Hypothalamus (tissue), 51 donors: ENCODE results near the gene MDFI.

ENCODE experiments used
- DNase-seq, 51 donors: peaks; one replicate each; lab custom pipeline; 2025; lab: John Stamatoyannopoulos, UW

Gene MDFI

GRCh38 chr6:41668968-41669367, 30.7 kb downstream of the MDFI start:
- DNase-seq: no peak

DNA sequence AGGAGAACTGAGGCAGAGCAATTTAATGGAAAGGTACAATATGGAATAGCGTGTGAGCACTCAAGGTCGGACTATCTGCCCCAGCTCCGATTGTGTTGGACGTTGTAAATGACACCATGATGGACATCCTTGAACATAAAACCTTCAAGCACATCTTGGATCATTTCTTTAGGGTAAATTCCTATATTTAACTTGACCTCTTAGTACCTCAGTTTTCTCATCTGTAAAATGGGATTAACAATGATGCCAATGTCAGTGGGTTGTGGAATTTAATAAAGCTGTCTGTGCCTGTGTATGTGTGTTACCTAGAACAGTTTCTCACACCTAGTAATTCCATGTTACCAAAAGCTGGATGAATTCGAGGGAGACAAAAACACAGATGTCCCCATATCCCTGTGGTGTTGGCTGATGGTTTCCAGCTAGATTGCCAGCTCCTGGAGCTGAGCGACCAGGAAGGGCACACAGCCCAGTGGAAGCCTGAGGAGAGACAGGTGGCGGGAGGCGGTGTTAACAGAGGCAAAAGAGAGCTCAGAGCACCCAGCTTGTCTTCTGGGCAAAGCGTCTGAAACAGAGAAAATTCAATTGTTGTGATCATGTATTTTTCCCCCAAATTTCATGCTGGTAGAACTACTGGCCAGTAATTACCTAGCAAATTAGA, 32.6 kb downstream of the MDFI start:
- no peak for DNase-seq

- no peak for DNase-seq
These were observed 33.1 kb downstream of the MDFI start for GRCh38 chr6:41671376-41671775.

DNA sequence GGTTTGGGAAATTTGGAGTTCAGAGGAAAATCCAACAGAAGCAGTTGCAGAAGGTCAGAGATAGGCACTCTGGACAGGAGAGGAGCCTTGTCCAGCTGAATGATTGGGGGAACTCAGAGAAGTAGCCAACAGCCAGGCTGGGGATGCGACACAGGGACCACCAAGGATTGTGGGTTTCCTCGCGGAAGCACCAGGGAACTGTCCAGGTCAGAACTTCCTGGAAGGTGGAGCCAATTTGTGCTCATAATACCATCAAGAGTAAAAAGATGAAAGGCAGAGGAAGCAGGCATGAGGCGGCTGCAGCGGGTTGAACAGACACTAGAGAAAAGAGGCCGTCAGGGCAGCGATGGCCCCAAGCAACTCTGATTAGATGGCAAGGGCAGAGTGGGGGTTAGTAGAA, 33.7 kb downstream of the MDFI start:
- DNase-seq: no peak

DNA sequence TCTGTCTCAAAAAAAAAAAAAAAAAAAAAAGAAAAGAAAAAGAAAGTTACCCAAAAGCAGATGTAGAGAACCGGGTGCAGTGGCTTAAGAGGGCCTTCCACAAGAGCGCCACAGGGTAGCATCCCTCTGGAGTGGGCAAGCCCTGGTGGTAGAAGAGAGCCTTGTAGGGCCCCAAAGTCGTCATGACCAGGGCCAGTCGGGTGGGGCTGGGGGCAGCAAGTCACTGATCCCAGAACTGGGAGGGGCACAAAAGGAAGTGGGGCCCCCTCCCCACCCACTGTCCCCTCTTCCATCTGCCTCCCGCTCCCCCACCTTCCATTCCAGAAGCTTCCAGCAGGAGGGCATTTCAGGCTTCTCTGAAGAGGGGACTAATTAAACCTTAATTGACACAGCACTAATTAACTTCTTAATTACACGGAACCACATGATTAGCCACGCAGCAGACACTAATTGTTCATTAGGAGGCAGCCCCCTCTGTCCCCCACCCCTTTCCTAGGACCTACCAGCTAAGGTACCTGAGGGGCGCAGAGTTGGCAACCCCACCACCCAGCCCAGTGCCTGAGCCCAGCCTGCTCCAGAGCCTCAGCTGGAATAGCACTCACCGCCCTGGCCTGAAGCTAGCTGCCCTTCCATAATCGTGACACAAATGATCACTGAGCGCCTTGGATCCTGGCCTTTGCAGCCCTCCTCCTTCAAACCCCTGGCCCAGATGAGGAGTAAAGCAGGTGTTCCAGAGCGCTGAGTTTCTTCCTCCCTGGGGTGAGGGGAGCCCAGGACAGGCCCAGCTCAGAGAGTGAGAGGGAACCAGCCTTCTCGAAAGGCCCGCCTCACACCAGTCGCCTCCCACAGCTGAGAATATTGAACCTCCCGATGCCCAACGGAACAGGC, 34.8 kb downstream of the MDFI start:
- no peak for DNase-seq

- no peak for DNase-seq
These were observed 35.4 kb downstream of the MDFI start for GRCh38 chr6:41673704-41674000.

GRCh38 chr6:41674231-41675000, 36.1 kb downstream of the MDFI start:
- DNase-seq: no peak

DNA sequence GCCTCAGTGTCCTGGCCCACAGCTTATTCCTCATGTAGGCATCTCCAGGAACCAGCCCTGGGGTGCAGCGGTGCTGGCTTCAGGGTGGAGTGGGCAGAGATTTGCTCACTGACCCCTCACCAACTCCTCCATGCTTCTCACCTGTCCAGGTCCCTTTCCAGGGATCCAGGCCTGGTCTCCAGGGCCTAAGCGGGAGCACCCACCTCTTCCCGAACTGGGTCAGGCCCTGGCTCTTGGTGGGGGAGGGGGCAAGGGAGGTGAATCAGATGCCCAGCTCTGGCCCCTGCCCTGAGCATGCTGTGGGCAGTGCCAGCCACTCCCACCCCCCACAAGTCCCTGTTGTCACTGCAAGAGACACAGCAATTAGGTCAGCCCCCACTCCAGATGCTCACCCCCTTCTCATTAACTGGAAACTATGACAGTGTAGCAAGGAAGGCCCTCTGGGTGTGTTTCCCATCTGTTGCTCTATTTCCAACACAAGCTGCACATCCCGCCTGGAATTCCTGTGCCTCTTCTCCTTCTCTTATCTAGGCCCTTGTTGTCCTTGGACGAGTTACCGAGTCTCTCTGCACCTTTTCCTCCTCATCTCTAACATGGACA, 37.0 kb downstream of the MDFI start:
- no peak for DNase-seq

DNA sequence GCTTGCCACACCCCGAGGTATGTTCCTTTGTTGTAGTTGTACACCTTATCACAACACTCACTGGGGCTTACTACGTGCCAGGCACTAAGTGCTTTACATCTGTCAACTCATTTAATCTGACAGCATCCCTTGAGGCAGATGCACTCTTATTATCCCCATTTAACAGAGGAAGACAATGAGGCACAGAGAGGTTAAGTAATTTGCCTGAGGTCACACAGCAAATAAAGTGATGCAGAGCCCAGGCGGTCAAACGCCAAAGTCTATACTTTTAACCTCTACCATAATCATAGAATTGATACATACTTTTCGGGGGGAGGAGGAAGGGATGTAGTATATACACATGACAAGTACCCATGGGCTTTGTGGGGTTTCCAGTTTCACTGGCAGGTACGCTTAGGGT, 37.7 kb downstream of the MDFI start:
- DNase-seq: no peak

DNA sequence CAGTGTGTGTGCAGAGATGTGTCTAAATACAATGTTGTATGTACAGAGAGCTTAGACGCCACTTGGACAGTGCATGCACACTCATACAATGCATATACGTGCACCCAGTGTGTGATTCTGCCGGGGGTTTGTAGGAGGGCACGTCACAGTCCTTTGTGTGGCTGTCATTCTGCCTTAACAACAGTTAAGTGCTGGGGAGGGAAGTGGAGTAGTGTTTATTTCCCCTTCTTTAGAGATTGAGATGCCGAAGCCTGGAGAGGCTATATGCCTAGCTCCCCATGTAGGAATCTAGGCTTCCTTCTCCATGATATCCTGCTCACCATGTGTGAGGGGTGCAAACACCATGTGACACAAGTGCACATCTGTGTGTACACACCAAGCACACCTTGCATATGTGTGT, 38.2 kb downstream of the MDFI start:
- no peak for DNase-seq

DNA sequence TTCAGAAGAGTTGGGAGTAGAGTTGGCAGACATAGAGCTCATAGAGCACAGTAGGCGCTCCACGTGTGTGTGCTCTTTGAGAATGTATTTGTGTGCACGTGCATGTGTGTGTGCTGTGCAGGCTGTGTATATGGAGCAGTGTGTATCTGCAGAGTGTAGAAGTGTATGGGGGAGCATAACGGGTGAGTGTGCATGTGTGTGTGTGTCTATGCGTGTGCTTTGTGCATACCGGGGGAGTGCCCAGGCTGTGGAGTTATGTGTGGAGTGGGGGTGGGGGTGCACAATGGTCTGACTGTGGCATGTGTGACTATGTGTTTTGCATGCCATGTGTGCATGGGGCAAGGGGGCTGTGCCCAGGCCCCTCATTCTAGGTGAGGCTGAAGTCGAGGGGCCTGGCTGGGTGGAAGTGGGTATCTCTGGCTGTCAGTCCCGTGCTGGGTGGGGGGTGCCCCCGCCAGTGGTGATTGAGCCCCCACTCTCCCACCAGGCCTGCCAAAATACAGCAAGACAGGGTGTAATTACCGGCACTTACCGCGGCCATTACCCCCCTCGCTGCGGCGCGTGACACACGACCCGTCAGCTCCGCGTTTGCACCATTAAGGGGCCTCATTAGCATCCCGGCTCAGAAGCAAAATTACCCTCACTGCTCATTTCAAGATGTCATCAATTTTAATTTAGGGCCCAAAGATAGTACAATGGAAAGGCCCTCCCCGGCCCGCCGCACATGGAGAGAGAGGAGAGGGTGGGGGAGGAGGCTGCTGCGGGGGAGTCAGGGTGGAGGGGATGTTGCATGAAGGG, 39.1 kb downstream of the MDFI start:
- DNase-seq: no peak

DNA sequence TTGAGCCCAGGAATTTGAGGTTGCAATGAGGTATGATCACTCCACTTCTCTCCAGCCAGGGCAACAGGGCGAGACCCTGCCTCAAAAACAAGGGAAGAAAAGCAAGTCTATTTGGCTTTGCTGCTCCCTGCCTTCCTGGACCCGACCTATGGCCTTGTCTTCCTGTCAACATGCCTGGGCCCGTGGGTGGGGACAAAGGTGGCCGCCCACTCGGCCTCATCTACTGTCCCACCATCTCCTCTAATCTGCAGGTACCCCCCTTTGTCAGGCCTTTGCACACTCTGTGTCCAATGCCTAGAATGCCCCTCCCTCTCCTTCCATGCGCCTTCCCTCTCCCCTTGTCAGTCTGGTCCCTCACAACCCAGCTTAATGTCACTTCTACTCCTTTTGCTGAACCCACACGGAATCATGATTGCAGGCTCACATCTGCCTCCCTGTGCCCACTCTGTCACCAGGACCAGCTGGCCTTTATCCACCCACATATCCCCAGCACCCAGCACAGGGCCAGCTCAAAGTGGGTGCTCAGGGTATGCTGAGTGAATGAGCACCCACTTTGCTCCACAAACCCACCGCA, 40.3 kb downstream of the MDFI start:
- no peak for DNase-seq

DNA sequence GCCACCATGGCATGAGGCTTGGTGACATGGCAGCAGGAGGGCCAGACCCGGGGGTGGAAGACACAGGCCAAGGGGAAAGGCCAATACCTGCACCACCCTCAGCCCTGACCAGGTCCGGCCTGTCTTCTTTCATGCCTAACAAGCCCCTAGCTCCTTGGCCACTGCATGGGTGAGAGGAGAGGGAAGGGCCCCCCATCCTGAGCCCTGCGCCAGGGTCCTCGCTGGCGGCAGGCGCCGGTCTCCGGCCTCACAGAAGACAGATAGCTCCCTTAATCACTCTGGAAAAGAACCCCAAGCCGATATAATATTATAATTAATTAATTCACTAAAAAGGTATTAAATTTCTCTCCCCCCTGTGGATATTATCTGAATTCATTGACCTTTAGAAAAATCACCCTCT, 41.4 kb downstream of the MDFI start:
- no peak for DNase-seq

DNA sequence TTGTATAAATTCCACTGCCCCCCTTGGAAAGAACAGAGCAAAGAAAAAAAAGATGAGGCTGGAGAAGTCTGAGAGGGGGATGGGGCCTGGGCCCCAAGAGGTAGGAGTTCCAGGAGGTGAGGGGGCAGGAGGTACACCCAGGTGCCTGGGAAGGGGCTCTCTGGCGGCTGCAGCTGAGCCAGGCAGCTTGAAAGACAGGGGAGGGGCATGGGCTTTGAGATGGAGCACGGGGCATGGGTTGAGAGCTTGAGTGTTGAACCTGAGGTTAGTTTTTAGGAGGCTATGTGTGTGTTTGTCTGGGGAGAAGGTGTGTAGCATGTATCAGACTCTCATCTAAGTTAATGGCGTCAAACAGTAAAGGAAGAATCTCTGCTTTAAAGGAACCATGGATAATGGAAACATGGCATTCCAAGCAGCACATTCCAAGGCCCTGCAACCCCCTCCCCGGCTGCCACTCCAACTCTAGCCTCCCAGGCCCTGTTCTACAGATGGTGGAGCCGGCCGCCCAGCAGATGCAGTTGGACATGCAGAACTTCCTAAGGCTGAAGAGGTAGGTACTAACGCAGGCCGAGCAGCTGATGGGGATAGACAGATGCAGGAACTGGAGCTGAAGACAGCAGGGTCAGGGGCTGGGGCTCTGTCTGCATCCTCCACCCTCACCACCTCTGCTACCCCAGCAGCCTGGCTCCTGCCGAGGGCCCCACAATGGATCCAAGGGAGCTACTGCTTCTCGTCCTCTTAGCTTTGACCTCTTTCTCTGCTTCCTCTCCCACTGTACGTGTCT, 42.1 kb downstream of the MDFI start:
- DNase-seq: no peak

DNA sequence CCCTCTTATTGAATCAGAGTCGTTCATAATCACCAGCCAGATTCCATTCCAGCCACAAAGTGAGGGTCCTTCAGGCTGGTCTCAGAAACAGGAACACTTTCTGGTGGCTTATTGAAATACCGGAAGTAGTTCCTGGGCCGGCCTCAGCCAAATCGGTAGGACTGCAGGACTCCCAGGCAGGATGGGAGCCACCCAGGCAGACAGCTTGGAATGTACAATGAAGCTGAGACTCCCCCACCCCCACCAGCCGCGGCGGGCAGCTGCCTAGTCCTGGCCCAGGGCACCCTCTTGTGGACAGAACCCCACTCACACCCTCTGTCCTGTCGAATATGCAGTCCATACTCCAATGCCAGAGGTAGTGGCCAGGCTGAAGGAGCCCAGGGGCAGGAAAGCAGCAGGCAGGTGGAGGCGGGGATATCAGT, 43.8 kb downstream of the MDFI start:
- DNase-seq: peak in 50 of 51 donors; percentile 34 to 92 (median 79)

- peak in 2 of 51 donors; percentile 67 to 73 for DNase-seq
These were observed 44.4 kb downstream of the MDFI start for GRCh38 chr6:41682497-41683272.

DNA sequence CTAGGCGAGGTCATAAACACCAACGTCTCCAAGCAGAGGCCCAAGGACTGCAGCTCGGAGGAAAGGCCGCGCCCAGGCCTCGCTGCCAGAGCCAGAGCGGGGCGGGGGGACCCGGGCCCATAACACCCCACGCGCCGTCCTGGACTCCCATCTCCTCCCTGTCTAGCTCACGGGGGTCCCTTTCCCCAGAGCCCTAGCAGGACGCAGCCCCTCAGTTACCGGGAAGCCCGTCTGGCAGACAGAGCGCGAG, 44.9 kb downstream of the MDFI start:
- DNase-seq: peak in 1 of 51 donors; percentile 59

GRCh38 chr6:41683523-41684310, 45.4 kb downstream of the MDFI start:
- peak in 49 of 51 donors; percentile 42 to 93 (median 75) for DNase-seq
